Skeletal muscle tissue (tissue), 4 donors: ENCODE measurements around the gene DCAF7. TPM values are rescaled to one million over a fixed set of nuclear protein-coding genes. Genes with fewer than 3 reads are reported as not detected.

Source experiments
- H3K27ac ChIP-seq: one replicate; pipeline ENCODE4 v1.7.0; 2013; ENCODE audit warnings: mild to moderate bottlenecking, low read depth, low read length, inconsistent platforms
- H3K27me3 ChIP-seq, 3 donors: one replicate each; pipeline ENCODE4 v1.7.0; 2013; ENCODE audit warnings: low read length in 3 of 3; ENCODE audit not compliant: control insufficient read depth in 3 of 3, insufficient read depth in 3 of 3
- H3K36me3 ChIP-seq, 3 donors: one replicate each; pipeline ENCODE4 v1.7.0; 2013; ENCODE audit warnings: low read length in 3 of 3; ENCODE audit not compliant: control insufficient read depth in 3 of 3, insufficient read depth in 3 of 3
- H3K4me1 ChIP-seq, 3 donors: one replicate each; pipeline ENCODE4 v1.7.0; 2013; ENCODE audit warnings: low read length in 3 of 3, mild to moderate bottlenecking in 3 of 3; ENCODE audit not compliant: control insufficient read depth in 3 of 3, insufficient read depth in 3 of 3
- H3K4me3 ChIP-seq, 3 donors: one replicate each; pipeline ENCODE4 v1.7.0; 2013; ENCODE audit warnings: low read length in 3 of 3
- H3K9ac ChIP-seq, 3 donors: one replicate each; pipeline ENCODE4 v1.7.0; 2013; ENCODE audit warnings: low read length in 3 of 3, mild to moderate bottlenecking in 3 of 3, moderate library complexity in 2 of 3, low read depth in 1 of 3
- H3K9me3 ChIP-seq, 3 donors: one replicate each; pipeline ENCODE4 v1.7.0; 2013; ENCODE audit warnings: low read length in 3 of 3; ENCODE audit not compliant: control insufficient read depth in 3 of 3
- total RNA-seq: library from RNA; depleted of rRNA; stranded (reverse); fragments of >200 nt; gene quantifications from one replicate; pipeline ENCODE4 v1.2.3, GENCODE V29; 2014
- donor health status: Osteomylitis.

The DCAF7 gene
- total RNA-seq, 1 donor from 2014 or later: 13.6 TPM

GRCh38 chr17:63514477-63514876 lies 35.8 kb upstream of the DCAF7 start:
- no peaks in the 10 kb centered on the region for H3K9me3 ChIP-seq
- no peak overlapping the region for H3K4me3 ChIP-seq
- no peak overlapping the region for H3K9ac ChIP-seq
- H3K36me3 ChIP-seq: no peaks in the 10 kb centered on the region
- no peak overlapping the region for H3K27ac ChIP-seq
- H3K27me3 ChIP-seq: peaks cover 0 to 13% (median 2%) of the 10 kb centered on the region in 3 donors
- no peaks in the 10 kb centered on the region for H3K4me1 ChIP-seq

DNA sequence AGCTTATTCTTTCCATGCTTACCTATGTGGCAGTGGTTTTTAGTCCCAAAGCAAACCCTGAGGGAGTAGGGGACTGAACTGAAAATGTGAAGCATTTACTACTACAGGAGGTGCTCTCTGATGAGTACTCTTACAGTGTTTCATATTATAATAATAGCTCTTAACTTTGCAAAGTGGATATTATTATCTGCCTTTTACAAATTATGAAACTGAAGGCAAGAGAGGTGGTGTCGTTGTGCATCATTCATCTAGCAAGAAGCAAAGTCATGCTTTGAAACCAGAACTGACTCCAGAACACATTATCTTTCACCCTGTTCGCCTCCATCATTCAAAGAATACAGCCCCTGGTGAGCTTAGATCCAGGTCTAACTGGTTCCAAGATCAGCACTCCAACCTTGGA lies 35.3 kb upstream of the DCAF7 start:
- no peaks in the 10 kb centered on the region for H3K9me3 ChIP-seq
- H3K36me3 ChIP-seq: no peaks in the 10 kb centered on the region
- H3K27me3 ChIP-seq: peaks cover 0 to 13% (median 2%) of the 10 kb centered on the region in 3 donors
- H3K4me1 ChIP-seq: no peaks in the 10 kb centered on the region
- no peak overlapping the region for H3K27ac ChIP-seq
- H3K9ac ChIP-seq: no peak overlapping the region
- H3K4me3 ChIP-seq: no peak overlapping the region

DNA sequence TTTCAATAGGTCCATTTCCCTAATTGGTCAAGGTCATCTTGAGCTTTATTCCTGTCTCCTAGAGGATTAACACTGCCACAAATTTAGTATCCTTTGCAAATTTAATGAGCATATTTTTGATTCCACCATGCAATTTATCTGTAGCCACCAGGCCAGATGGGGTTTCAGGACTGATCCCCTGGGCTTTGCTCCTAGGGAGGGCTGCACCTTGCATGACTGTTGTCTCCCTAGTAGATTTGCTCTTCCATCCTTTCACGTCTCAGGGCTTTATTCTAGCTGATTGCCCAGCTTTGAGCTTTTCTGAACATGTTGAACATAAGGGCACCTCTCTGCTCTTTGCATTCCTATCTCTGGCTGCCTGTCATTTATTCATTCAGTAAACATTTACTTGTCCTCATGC lies 34.9 kb upstream of the DCAF7 start:
- Histone ChIP-seq H3K27me3 (peaks cover 0 to 13% (median 2%) of the 10 kb centered on the region in 3 donors), H3K36me3 (no peaks in the 10 kb centered on the region), H3K27ac (no peak overlapping the region), H3K9me3 (no peaks in the 10 kb centered on the region), H3K4me3 (no peak overlapping the region), H3K4me1 (no peaks in the 10 kb centered on the region), H3K9ac (no peak overlapping the region)

- Histone ChIP-seq H3K27me3 (peaks cover 0 to 13% (median 9%) of the 10 kb centered on the region in 3 donors), H3K9ac (no peak overlapping the region), H3K36me3 (no peaks in the 10 kb centered on the region), H3K27ac (no peak overlapping the region), H3K4me3 (no peak overlapping the region), H3K4me1 (no peaks in the 10 kb centered on the region), H3K9me3 (no peaks in the 10 kb centered on the region)
These were observed 33.1 kb upstream of the DCAF7 start for GRCh38 chr17:63516910-63517824.

GRCh38 chr17:63517825-63518534 lies 32.3 kb upstream of the DCAF7 start:
- no peaks in the 10 kb centered on the region for H3K36me3 ChIP-seq
- no peaks in the 10 kb centered on the region for H3K4me1 ChIP-seq
- no peaks in the 10 kb centered on the region for H3K9me3 ChIP-seq
- no peak overlapping the region for H3K4me3 ChIP-seq
- H3K27me3 ChIP-seq: peaks cover 0 to 13% (median 9%) of the 10 kb centered on the region in 3 donors
- H3K9ac ChIP-seq: no peak overlapping the region
- H3K27ac ChIP-seq: no peak overlapping the region

- Histone ChIP-seq H3K27ac (no peak overlapping the region), H3K9me3 (no peaks in the 10 kb centered on the region), H3K27me3 (peaks cover 10 to 19% (median 18%) of the 10 kb centered on the region in 3 donors), H3K36me3 (no peaks in the 10 kb centered on the region), H3K4me3 (no peak overlapping the region), H3K9ac (no peak overlapping the region), H3K4me1 (no peaks in the 10 kb centered on the region)
These were observed 31.0 kb upstream of the DCAF7 start for GRCh38 chr17:63519116-63519881.

GRCh38 chr17:63519972-63520882 lies 30.1 kb upstream of the DCAF7 start:
- H3K27ac ChIP-seq: no peak overlapping the region
- no peak overlapping the region for H3K9ac ChIP-seq
- H3K4me3 ChIP-seq: no peak overlapping the region
- no peaks in the 10 kb centered on the region for H3K4me1 ChIP-seq
- peaks cover 15 to 24% (median 17%) of the 10 kb centered on the region in 3 donors for H3K27me3 ChIP-seq
- no peaks in the 10 kb centered on the region for H3K9me3 ChIP-seq
- no peaks in the 10 kb centered on the region for H3K36me3 ChIP-seq

DNA sequence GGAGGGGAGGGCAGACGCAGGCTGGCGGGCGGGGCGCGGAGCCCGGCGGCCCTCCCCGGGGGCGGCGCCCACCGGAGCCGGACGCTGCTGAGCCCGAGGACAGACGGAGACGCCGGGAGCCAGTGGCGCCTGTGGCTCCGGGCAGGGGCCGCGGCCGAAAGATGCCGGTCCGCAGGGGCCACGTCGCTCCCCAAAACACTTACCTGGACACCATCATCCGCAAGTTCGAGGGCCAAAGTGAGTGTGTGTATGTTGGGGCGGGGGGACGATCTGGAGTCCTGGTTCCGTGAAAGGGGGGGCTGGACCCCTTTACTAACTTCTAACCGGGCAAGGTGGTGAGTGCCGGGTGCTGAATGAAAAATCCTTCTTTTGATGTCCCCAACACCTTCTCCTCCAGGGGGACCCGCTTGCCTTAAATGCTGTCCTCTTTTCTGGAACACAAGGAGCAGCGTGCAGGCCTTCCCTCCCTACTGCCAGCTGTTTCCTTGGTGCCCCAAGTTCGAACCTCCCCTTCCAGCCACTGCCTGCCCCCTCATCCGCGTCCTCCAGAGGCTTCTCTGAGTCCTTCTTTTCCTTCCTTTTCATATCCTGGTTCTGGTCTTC lies 26.9 kb upstream of the DCAF7 start, which contains the start of gene KCNH6:
KCNH6 (plus strand) TSS at position 106 of the 603 bp plus-strand sequence; CDS start at position 162, 56 bp downstream.
- H3K4me1 ChIP-seq: no peaks in the 10 kb centered on the region
- peaks cover 16 to 38% (median 25%) of the 10 kb centered on the region in 3 donors for H3K27me3 ChIP-seq
- H3K36me3 ChIP-seq: no peaks in the 10 kb centered on the region
- no peak within 1 kb of the TSS for H3K27ac ChIP-seq
- no peak within 1 kb of the TSS for H3K9ac ChIP-seq
- H3K9me3 ChIP-seq: no peaks in the 10 kb centered on the region
- H3K4me3 ChIP-seq: no peak within 1 kb of the TSS

DNA sequence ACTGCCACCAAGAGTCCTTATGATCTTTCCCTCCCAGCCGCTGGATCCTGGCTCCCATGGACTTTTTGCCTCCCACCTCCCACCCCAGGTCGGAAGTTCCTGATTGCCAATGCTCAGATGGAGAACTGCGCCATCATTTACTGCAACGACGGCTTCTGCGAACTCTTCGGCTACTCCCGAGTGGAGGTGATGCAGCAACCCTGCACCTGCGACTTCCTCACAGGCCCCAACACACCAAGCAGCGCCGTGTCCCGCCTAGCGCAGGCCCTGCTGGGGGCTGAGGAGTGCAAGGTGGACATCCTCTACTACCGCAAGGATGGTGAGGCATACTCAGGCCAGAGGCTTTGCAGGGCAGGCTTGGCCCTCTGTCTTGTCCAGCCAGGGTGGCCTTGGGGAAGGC lies 26.2 kb upstream of the DCAF7 start:
- Histone ChIP-seq H3K9me3 (no peaks in the 10 kb centered on the region), H3K27me3 (peaks cover 15 to 38% (median 25%) of the 10 kb centered on the region in 3 donors), H3K9ac (no peak overlapping the region)

More for the DNA sequence above, 26.2 kb upstream of the DCAF7 start:
- H3K4me1 ChIP-seq: no peaks in the 10 kb centered on the region
- no peaks in the 10 kb centered on the region for H3K36me3 ChIP-seq
- H3K4me3 ChIP-seq: no peak overlapping the region
- no peak overlapping the region for H3K27ac ChIP-seq
